Measurements from ENCODE around the gene LRRC1. TPM values are rescaled to one million over a fixed set of nuclear protein-coding genes. Genes with fewer than 3 reads are reported as not detected.
"Not testable (repeated sequence)": the region's sequence is repeated elsewhere in the genome, so short reads cannot be mapped to it uniquely, and the experiment has no call there.

The LRRC1 gene
- total RNA-seq, result 10 to 100 TPM in 1 of 2 donors, 1 to 10 TPM in 1; 8.3 to 10.4 TPM
- long read RNA-seq, donor 1, partial matches to known transcripts, result 1 of 6 reads
- long read RNA-seq, donor 1, other reads (novel, unspliced or antisense), result 3 of 6 reads
- long read RNA-seq, donor 2, partial matches to known transcripts, result 0 of 10 reads
- long read RNA-seq, donor 2, other reads (novel, unspliced or antisense), result 6 of 10 reads

GRCh38 chr6:53794720-53795339, at the start of gene LRRC1:
LRRC1 (plus strand) TSS chr6:53795005; CDS start chr6:53795257, 252 bp downstream.
- intact Hi-C loops (cut with DNase I), result no loop called here
- DNase-seq (ENCODE audit: low spot score), result peak; percentile 96

GRCh38 chr6:53746442-53747103, 48.2 kb upstream of the LRRC1 start:
- DNase-seq (ENCODE audit: low spot score), result no peak

GRCh38 chr6:53750052-53750650, 44.7 kb upstream of the LRRC1 start:
- no peak for DNase-seq (ENCODE audit: low spot score)
- intact Hi-C loops (cut with DNase I), result no loop called here

More at GRCh38 chr6:53746442-53747103, 48.2 kb upstream of the LRRC1 start:
- intact Hi-C loops (cut with DNase I), result no loop called here

GRCh38 chr6:53751417-53751816, 43.4 kb upstream of the LRRC1 start:
- no peak for DNase-seq (ENCODE audit: low spot score)
- intact Hi-C loops (cut with DNase I), result no loop called here

GRCh38 chr6:53752440-53752839, 42.4 kb upstream of the LRRC1 start:
- intact Hi-C loops (cut with DNase I), result no loop called here
- no peak for DNase-seq (ENCODE audit: low spot score)

GRCh38 chr6:53752856-53753255, 41.9 kb upstream of the LRRC1 start:
- intact Hi-C loops (cut with DNase I), result no loop called here

GRCh38 chr6:53754330-53754729, 40.5 kb upstream of the LRRC1 start:
- intact Hi-C loops (cut with DNase I), result no loop called here
- no peak for DNase-seq (ENCODE audit: low spot score)

More at GRCh38 chr6:53752856-53753255, 41.9 kb upstream of the LRRC1 start:
- no peak for DNase-seq (ENCODE audit: low spot score)

- DNase-seq (ENCODE audit: low spot score), result no peak
- intact Hi-C loops (cut with DNase I), result no loop called here
These were observed 38.4 kb upstream of the LRRC1 start for GRCh38 chr6:53756396-53756795.

- intact Hi-C loops (cut with DNase I), result no loop called here
- DNase-seq (ENCODE audit: low spot score), result no peak
These were observed 36.3 kb upstream of the LRRC1 start for GRCh38 chr6:53758496-53758895.

- intact Hi-C loops (cut with DNase I), result no loop called here
- DNase-seq (ENCODE audit: low spot score), result no peak
These were observed 33.8 kb upstream of the LRRC1 start for GRCh38 chr6:53761036-53761435.

GRCh38 chr6:53765270-53765669, 29.5 kb upstream of the LRRC1 start:
- intact Hi-C loops (cut with DNase I), result no loop called here
- no peak for DNase-seq (ENCODE audit: low spot score)

- intact Hi-C loops (cut with DNase I), result no loop called here
- DNase-seq (ENCODE audit: low spot score), result no peak
These were observed 27.9 kb upstream of the LRRC1 start for GRCh38 chr6:53766930-53767329.

GRCh38 chr6:53767941-53768340, 26.9 kb upstream of the LRRC1 start:
- DNase-seq (ENCODE audit: low spot score), result no peak
- intact Hi-C loops (cut with DNase I), result no loop called here

- intact Hi-C loops (cut with DNase I), result no loop called here
- no peak for DNase-seq (ENCODE audit: low spot score)
These were observed 26.2 kb upstream of the LRRC1 start for GRCh38 chr6:53768636-53769035.

GRCh38 chr6:53770780-53771249, 24.0 kb upstream of the LRRC1 start:
- intact Hi-C loops (cut with DNase I), result no loop called here
- no peak for DNase-seq (ENCODE audit: low spot score)

GRCh38 chr6:53771785-53772624, 22.8 kb upstream of the LRRC1 start:
- DNase-seq (ENCODE audit: low spot score), result no peak

GRCh38 chr6:53773044-53773696, 21.6 kb upstream of the LRRC1 start:
- intact Hi-C loops (cut with DNase I), result no loop called here
- DNase-seq (ENCODE audit: low spot score), result no peak

More at GRCh38 chr6:53771785-53772624, 22.8 kb upstream of the LRRC1 start:
- intact Hi-C loops (cut with DNase I), result no loop called here

GRCh38 chr6:53776152-53776551, 18.7 kb upstream of the LRRC1 start:
- intact Hi-C loops (cut with DNase I); DNase-seq (ENCODE audit: low spot score): not testable (repeated sequence)

GRCh38 chr6:53784991-53785390, 9.8 kb upstream of the LRRC1 start:
- not testable (repeated sequence) for DNase-seq (ENCODE audit: low spot score)
- intact Hi-C loops (cut with DNase I), result loop anchor here in 1 of 2 donors (5.0 kb wide), 1 partner anchor 1537 kb away; no protein-coding TSS in a partner anchor

Data from posterior vena cava (tissue), 2 donors.